ENCODE measurements around the gene ATP5IF1.

ATP5IF1 gene

GRCh38 chr1:28286111-28286510 lies 50.2 kb downstream of the ATP5IF1 start:
- DNase-seq (ENCODE audit: low spot score) (no peak), ATAC-seq (ENCODE audit: low read depth) (no peak)
- Histone ChIP-seq H3K9me3 (ENCODE audit: severe bottlenecking) (no peaks in the 10 kb centered on the region), H3K4me3 (ENCODE audit: severe bottlenecking) (no peak overlapping the region), H3K4me1 (ENCODE audit: insufficient read depth, poor library complexity, severe bottlenecking) (no peaks in the 10 kb centered on the region), H3K36me3 (ENCODE audit: low read depth) (peaks cover 8% of the 10 kb centered on the region), H3K27me3 (ENCODE audit: insufficient read depth, poor library complexity, severe bottlenecking) (no peaks in the 10 kb centered on the region), H3K27ac (ENCODE audit: poor library complexity, severe bottlenecking) (no peak overlapping the region)
- TF ChIP-seq, protein P1, sequence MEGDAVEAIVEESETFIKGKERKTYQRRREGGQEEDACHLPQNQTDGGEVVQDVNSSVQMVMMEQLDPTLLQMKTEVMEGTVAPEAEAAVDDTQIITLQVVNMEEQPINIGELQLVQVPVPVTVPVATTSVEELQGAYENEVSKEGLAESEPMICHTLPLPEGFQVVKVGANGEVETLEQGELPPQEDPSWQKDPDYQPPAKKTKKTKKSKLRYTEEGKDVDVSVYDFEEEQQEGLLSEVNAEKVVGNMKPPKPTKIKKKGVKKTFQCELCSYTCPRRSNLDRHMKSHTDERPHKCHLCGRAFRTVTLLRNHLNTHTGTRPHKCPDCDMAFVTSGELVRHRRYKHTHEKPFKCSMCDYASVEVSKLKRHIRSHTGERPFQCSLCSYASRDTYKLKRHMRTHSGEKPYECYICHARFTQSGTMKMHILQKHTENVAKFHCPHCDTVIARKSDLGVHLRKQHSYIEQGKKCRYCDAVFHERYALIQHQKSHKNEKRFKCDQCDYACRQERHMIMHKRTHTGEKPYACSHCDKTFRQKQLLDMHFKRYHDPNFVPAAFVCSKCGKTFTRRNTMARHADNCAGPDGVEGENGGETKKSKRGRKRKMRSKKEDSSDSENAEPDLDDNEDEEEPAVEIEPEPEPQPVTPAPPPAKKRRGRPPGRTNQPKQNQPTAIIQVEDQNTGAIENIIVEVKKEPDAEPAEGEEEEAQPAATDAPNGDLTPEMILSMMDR (IDR thresholded peaks at IDR 0.05; ENCODE audit: poor library complexity, severe bottlenecking): no peak
